CD4-positive, alpha-beta T cell (primary cell): ENCODE data around the gene GLDC. TPM values are rescaled to one million over a fixed set of nuclear protein-coding genes. Genes with fewer than 3 reads are reported as not detected.

Source experiments
- ATAC-seq: fragments of 200-7000 bp; cut with Tn5 transposase; one replicate; pipeline ENCODE4 v1.10.0; 2022; ENCODE audit warnings: mild to moderate bottlenecking; ENCODE audit not compliant: poor library complexity
- CTCF ChIA-PET: fragments of 350-600 bp; sonication (Branson Sonifier 250); formaldehyde crosslinking; loops from one replicate; lab custom pipeline; 2021; ENCODE audit warnings: antibody characterized with exemption, inconsistent platforms; lab: Charles Lee
- POLR2A ChIA-PET: fragments of 350-600 bp; sonication (Branson Sonifier 250); formaldehyde crosslinking; loops from one replicate; lab custom pipeline; 2021; ENCODE audit warnings: antibody characterized with exemption, inconsistent platforms; lab: Charles Lee
- DNase-seq, 14 experiments: peaks; one replicate each; pipeline ENCODE4 v3.0.0-alpha.2; 2013 to 2020; ENCODE audit warnings: mixed read lengths in 2 of 14
- H3K27ac ChIP-seq, 2 donors: one replicate each; pipeline versions ENCODE4 v1.5.1 to v1.7.0; 2013; ENCODE audit warnings: low read length in 2 of 2, low read depth in 1 of 2, mild to moderate bottlenecking in 1 of 2
- H3K27me3 ChIP-seq, 2 experiments: 1 replicate in 1 of 2; 2 replicates in 1 of 2; pipeline versions ENCODE4 v1.6.1 to v1.7.0; 2013; ENCODE audit warnings: low read length in 2 of 2, control low read depth in 1 of 2, mild to moderate bottlenecking in 1 of 2, moderate library complexity in 1 of 2; ENCODE audit not compliant: insufficient read depth in 2 of 2, control insufficient read depth in 1 of 2
- H3K36me3 ChIP-seq: one replicate; pipeline ENCODE4 v1.6.1; 2013; ENCODE audit warnings: low read length, control low read depth; ENCODE audit not compliant: insufficient read depth
- H3K4me1 ChIP-seq: one replicate; pipeline ENCODE4 v1.6.1; 2013; ENCODE audit warnings: low read length, control low read depth; ENCODE audit not compliant: insufficient read depth
- H3K4me3 ChIP-seq: one replicate; pipeline ENCODE4 v1.5.1; 2013; ENCODE audit warnings: mild to moderate bottlenecking, low read length, moderate library complexity
- H3K9me3 ChIP-seq, 2 experiments: 1 replicate in 1 of 2; 2 replicates in 1 of 2; pipeline versions ENCODE4 v1.6.1 to v1.7.0; 2013; ENCODE audit warnings: low read length in 2 of 2, mild to moderate bottlenecking in 2 of 2, control low read depth in 1 of 2, moderate library complexity in 1 of 2; ENCODE audit not compliant: control insufficient read depth in 1 of 2, insufficient read depth in 1 of 2
- H3K27ac Mint-ChIP-seq: one replicate; pipeline ENCODE4 v1.8.0; 2020; ENCODE audit warnings: mixed read lengths
- H3K27me3 Mint-ChIP-seq: one replicate; pipeline ENCODE4 v1.8.0; 2021; ENCODE audit warnings: mixed read lengths
- H3K36me3 Mint-ChIP-seq: one replicate; pipeline ENCODE4 v1.8.0; 2021; ENCODE audit warnings: low read depth, mixed read lengths
- H3K4me1 Mint-ChIP-seq: one replicate; pipeline ENCODE4 v1.8.0; 2021; ENCODE audit warnings: low read depth, mixed read lengths
- H3K4me3 Mint-ChIP-seq: one replicate; pipeline ENCODE4 v1.8.0; 2020; ENCODE audit warnings: mild to moderate bottlenecking, mixed read lengths
- H3K9me3 Mint-ChIP-seq: one replicate; pipeline ENCODE4 v1.8.0; 2020; ENCODE audit warnings: mixed read lengths
- intact Hi-C, 2 experiments: fragments of 100-400 bp; cut with DNase I in 1 of 2; cut with micrococcal nuclease in 1 of 2; formaldehyde crosslinking; loops; one replicate each; pipeline versions ENCODE4 v1.15.1 to v1.9.0; 2023 to 2025; cut with DNase I, micrococcal nuclease
- total RNA-seq, 174 experiments: library from RNA in 2 of 174; stranded (reverse) in 2 of 174; gene quantifications; one replicate each; pipeline ENCODE4 v1.2.3 and lab custom pipeline; 2021 to 2026
- TF ChIP-seq, protein P1 (sequence below): fragments of 200-600 bp; IDR thresholded peaks from one replicate; pipeline ENCODE4 v1.8.0; 2022; ENCODE audit warnings: antibody characterized with exemption, mild to moderate bottlenecking

The GLDC gene
- total RNA-seq, 2 experiments from 2014 or later, result not detected

DNA sequence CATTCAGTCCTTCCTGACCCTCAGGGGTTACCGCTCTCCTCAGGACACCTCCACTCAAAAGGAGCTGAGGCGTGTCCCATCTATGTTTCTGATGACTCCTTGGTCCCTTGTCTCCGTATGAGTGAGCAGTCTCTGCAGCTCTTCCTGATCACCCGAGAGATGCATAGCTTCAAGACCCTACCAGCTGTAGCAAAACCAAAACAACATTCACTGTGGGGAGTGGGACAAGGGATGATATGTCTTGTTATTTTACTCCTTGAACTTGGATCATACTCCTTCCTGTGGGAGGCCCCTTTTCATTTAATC, 14.4 kb downstream of the GLDC start:
- Mint-ChIP-seq H3K27ac (no peak overlapping the region), H3K4me1 (no peaks in the 10 kb centered on the region)
- POLR2A ChIA-PET, result no interaction called here

DNA sequence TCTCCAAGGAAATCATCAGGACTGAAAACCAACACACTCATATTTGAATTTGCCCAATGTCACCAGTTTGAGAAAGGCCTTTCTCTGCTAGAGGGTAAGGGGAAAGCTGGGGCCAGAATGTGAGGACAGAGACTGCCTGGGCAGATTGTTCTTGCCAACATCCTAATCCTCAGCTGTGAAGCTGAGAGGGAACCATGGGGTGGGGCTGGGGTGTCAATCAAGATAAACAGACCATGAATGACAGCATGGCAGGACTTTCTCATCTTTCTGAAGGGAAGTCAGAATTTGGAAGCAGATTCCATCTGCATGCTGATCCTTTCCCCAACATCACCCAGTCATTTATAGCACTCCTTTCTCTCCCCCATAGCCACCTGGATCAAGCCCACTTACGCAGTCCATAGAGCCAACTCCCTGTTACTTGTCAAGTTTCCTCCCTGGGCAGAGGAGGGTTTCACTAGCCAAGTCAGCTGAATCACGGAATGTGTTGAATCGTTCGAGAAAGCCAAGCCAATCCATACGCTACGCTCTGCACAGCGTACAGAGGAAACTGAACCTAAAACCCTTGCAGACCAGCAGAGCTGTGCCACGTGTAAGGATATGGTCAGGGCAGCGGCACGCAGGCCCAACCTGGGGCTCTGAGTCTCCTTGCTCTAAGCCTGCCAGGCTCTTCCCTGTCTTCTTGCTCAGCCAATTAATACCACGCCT, 14.9 kb downstream of the GLDC start:
- no peaks in the 10 kb centered on the region for H3K9me3 ChIP-seq
- H3K4me3 ChIP-seq, result no peak overlapping the region
- Mint-ChIP-seq H3K4me3 (no peak overlapping the region), H3K9me3 (no peaks in the 10 kb centered on the region), H3K27me3 (peaks cover 9% of the 10 kb centered on the region), H3K27ac (no peak overlapping the region), H3K4me1 (no peaks in the 10 kb centered on the region), H3K36me3 (no peaks in the 10 kb centered on the region)
- TF ChIP-seq, protein P1, sequence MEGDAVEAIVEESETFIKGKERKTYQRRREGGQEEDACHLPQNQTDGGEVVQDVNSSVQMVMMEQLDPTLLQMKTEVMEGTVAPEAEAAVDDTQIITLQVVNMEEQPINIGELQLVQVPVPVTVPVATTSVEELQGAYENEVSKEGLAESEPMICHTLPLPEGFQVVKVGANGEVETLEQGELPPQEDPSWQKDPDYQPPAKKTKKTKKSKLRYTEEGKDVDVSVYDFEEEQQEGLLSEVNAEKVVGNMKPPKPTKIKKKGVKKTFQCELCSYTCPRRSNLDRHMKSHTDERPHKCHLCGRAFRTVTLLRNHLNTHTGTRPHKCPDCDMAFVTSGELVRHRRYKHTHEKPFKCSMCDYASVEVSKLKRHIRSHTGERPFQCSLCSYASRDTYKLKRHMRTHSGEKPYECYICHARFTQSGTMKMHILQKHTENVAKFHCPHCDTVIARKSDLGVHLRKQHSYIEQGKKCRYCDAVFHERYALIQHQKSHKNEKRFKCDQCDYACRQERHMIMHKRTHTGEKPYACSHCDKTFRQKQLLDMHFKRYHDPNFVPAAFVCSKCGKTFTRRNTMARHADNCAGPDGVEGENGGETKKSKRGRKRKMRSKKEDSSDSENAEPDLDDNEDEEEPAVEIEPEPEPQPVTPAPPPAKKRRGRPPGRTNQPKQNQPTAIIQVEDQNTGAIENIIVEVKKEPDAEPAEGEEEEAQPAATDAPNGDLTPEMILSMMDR, result no peak
- no peaks in the 10 kb centered on the region for H3K4me1 ChIP-seq
- H3K36me3 ChIP-seq, result no peaks in the 10 kb centered on the region
- intact Hi-C loops, result no loop called here
- H3K27me3 ChIP-seq, result peaks cover 0 to 19% of the 10 kb centered on the region in 2 experiments
- DNase-seq, result peak in 3 of 14 experiments; percentile 21 to 35 (median 29)
- H3K27ac ChIP-seq, result no peak overlapping the region
- CTCF ChIA-PET, result no interaction called here
- no peak for ATAC-seq
- POLR2A ChIA-PET, result no interaction called here

More for the DNA sequence above, 14.4 kb downstream of the GLDC start:
- Mint-ChIP-seq H3K27me3 (peaks cover 6% of the 10 kb centered on the region), H3K4me3 (no peak overlapping the region), H3K36me3 (no peaks in the 10 kb centered on the region), H3K9me3 (no peaks in the 10 kb centered on the region)
- peaks cover 0 to 19% of the 10 kb centered on the region in 2 experiments for H3K27me3 ChIP-seq
- ATAC-seq, result no peak
- no peaks in the 10 kb centered on the region for H3K36me3 ChIP-seq
- no peak overlapping the region for H3K27ac ChIP-seq
- H3K4me1 ChIP-seq, result no peaks in the 10 kb centered on the region
- TF ChIP-seq, protein P1, result no peak
- DNase-seq, result no peak
- no peak overlapping the region for H3K4me3 ChIP-seq
- no peaks in the 10 kb centered on the region for H3K9me3 ChIP-seq
- CTCF ChIA-PET, result no interaction called here
- intact Hi-C loops, result no loop called here

DNA sequence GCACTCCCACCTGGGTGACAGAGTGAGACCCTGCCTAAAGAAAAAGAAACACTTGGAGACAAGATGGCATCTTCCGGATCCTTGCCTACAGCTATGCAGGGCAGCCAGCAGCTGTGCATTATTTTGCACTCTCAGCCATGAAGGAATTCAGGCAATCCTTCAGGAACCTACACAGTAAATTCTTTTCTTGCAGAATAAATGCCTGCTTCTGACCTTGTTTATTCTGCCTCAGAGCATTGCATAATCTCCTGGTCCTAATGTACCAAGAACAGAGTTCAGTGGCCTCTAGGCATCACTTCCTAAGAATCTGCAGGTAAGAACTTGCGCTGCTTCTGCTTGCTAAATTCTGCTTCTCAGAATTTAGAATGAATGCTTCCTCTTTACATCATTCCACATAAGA, 16.8 kb downstream of the GLDC start:
- TF ChIP-seq, protein P1, result no peak
- H3K27me3 ChIP-seq, result peaks cover 0 to 12% of the 10 kb centered on the region in 2 experiments
- H3K4me3 ChIP-seq, result no peak overlapping the region
- H3K27ac ChIP-seq, result no peak overlapping the region
- Mint-ChIP-seq H3K9me3 (no peaks in the 10 kb centered on the region), H3K27ac (no peak overlapping the region), H3K36me3 (no peaks in the 10 kb centered on the region), H3K27me3 (peaks cover 19% of the 10 kb centered on the region), H3K4me1 (no peaks in the 10 kb centered on the region), H3K4me3 (no peak overlapping the region)
- DNase-seq, result no peak
- no peaks in the 10 kb centered on the region for H3K9me3 ChIP-seq
- POLR2A ChIA-PET, result no interaction called here
- ATAC-seq, result no peak
- no peaks in the 10 kb centered on the region for H3K36me3 ChIP-seq
- CTCF ChIA-PET, result no interaction called here
- H3K4me1 ChIP-seq, result no peaks in the 10 kb centered on the region
- intact Hi-C loops, result no loop called here
